ENCODE results near the gene DMAP1. TPM values are rescaled to one million over a fixed set of nuclear protein-coding genes. Genes with fewer than 3 reads are reported as not detected.

The DMAP1 gene
- total RNA-seq, 1 donor from 2014 or later = 33.1 TPM

GRCh38 chr1:44268054-44268453 lies 54.8 kb downstream of the DMAP1 start:
- no peak for DNase-seq (ENCODE audit: low spot score)
- no peaks in the 10 kb centered on the region for H3K36me3 Mint-ChIP-seq (ENCODE audit: low read depth)
- no peaks in the 10 kb centered on the region for H3K9me3 Mint-ChIP-seq (ENCODE audit: low read depth)
- no peaks in the 10 kb centered on the region for H3K27me3 Mint-ChIP-seq (ENCODE audit: low read depth)
- H3K27ac Mint-ChIP-seq (ENCODE audit: unreplicated experiment) = no peak overlapping the region
- H3K4me3 Mint-ChIP-seq (ENCODE audit: unreplicated experiment) = no peak overlapping the region
- no peak for TF ChIP-seq CTCF (IDR thresholded peaks at IDR 0.05)
- H3K4me1 Mint-ChIP-seq (ENCODE audit: low read depth) = no peaks in the 10 kb centered on the region

Other genes with a start within 250 kb of the DMAP1 start
- 22.2 to 27.3 TPM (median 22.4 TPM) in 3 replicates for gene DPH2, start 243.5 kb upstream of the DMAP1 start, total RNA-seq
- gene ATP6V0B, start 238.5 kb upstream of the DMAP1 start, total RNA-seq = 112 to 123 TPM (median 122 TPM) in 3 replicates
- gene B4GALT2, start 234.3 kb upstream of the DMAP1 start, total RNA-seq = 94.8 to 109 TPM (median 99.4 TPM) in 3 replicates
- 5.4 to 6.8 TPM (median 6.3 TPM) in 3 replicates for gene CCDC24, start 221.9 kb upstream of the DMAP1 start, total RNA-seq
- 8.4 to 67.3 TPM (median 61.7 TPM) in 3 replicates for gene SLC6A9, start 182.0 kb upstream of the DMAP1 start, total RNA-seq
- gene KLF17, start 94.7 kb upstream of the DMAP1 start, total RNA-seq = 0.18 TPM in 1 of 3 replicates, not detected in the others
- gene KLF18, start 71.8 kb upstream of the DMAP1 start, total RNA-seq = not detected in 3 replicates
- gene ERI3, start 141.8 kb downstream of the DMAP1 start, total RNA-seq = 46.0 to 65.3 TPM (median 47.7 TPM) in 3 replicates
- gene RNF220, start 191.8 kb downstream of the DMAP1 start, total RNA-seq = 58.4 to 59.3 TPM (median 58.8 TPM) in 3 replicates